22Rv1 (cell line): Measurements from ENCODE around the gene GPR141.

ENCODE experiments used
- ZFX ChIP-seq: fragments of 450-650 bp; IDR thresholded peaks from 2 replicates; pipeline ENCODE4 v1.6.1; 2017; ENCODE audit warnings: antibody characterized with exemption, borderline replicate concordance
- TF ChIP-seq, protein P1 (sequence below): fragments of 450-650 bp; IDR thresholded peaks from 2 replicates; pipeline ENCODE4 v1.5.1; 2017; ENCODE audit warnings: mild to moderate bottlenecking

- TF ChIP-seq, protein P1, sequence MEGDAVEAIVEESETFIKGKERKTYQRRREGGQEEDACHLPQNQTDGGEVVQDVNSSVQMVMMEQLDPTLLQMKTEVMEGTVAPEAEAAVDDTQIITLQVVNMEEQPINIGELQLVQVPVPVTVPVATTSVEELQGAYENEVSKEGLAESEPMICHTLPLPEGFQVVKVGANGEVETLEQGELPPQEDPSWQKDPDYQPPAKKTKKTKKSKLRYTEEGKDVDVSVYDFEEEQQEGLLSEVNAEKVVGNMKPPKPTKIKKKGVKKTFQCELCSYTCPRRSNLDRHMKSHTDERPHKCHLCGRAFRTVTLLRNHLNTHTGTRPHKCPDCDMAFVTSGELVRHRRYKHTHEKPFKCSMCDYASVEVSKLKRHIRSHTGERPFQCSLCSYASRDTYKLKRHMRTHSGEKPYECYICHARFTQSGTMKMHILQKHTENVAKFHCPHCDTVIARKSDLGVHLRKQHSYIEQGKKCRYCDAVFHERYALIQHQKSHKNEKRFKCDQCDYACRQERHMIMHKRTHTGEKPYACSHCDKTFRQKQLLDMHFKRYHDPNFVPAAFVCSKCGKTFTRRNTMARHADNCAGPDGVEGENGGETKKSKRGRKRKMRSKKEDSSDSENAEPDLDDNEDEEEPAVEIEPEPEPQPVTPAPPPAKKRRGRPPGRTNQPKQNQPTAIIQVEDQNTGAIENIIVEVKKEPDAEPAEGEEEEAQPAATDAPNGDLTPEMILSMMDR: no peak
- TF ChIP-seq ZFX: no peak
These were observed 31.0 kb downstream of the GPR141 start for GRCh38 chr7:37714606-37715005.
